Heart left ventricle (tissue), 16 donors: ENCODE measurements around the gene SLC35F3. TPM values are rescaled to one million over a fixed set of nuclear protein-coding genes. Genes with fewer than 3 reads are reported as not detected.

Source experiments
- ATAC-seq, 4 donors: fragments of 200-7000 bp; cut with Tn5 transposase; one replicate each; pipeline ENCODE4 v1.9.1; 2020 to 2022; ENCODE audit warnings: moderate library complexity in 4 of 4, mild to moderate bottlenecking in 3 of 4, moderate number of reproducible peaks in 1 of 4
- DNase-seq, 5 donors: peaks; one replicate each; pipeline ENCODE4 v3.0.0-alpha.2; 2020
- H3K27ac ChIP-seq, 12 donors: fragments of 200-600 bp; sonication (generic) in 4 of 12; one replicate each; pipeline versions ENCODE4 v1.5.0 to v1.8.0; 2016 to 2022; ENCODE audit warnings: mild to moderate bottlenecking in 2 of 12
- H3K27me3 ChIP-seq, 9 donors: fragments of 200-600 bp; sonication (generic) in 2 of 9; one replicate each; pipeline versions ENCODE4 v1.5.1 to v1.8.0; 2016 to 2022; ENCODE audit warnings: mild to moderate bottlenecking in 3 of 9
- H3K36me3 ChIP-seq, 9 donors: fragments of 200-600 bp; sonication (generic) in 2 of 9; one replicate each; pipeline versions ENCODE4 v1.5.0 to v1.8.0; 2018 to 2022; ENCODE audit warnings: mild to moderate bottlenecking in 2 of 9
- H3K4me1 ChIP-seq, 12 donors: fragments of 200-600 bp; sonication (generic) in 4 of 12; one replicate each; pipeline versions ENCODE4 v1.5.0 to v1.8.0; 2016 to 2022; ENCODE audit warnings: mild to moderate bottlenecking in 3 of 12
- H3K4me3 ChIP-seq, 12 donors: fragments of 200-600 bp; sonication (generic) in 4 of 12; one replicate each; pipeline versions ENCODE4 v1.5.0 to v1.8.0; 2017 to 2022; ENCODE audit warnings: mild to moderate bottlenecking in 9 of 12, moderate library complexity in 4 of 12
- H3K9me3 ChIP-seq, 12 donors: fragments of 200-600 bp; sonication (generic) in 4 of 12; one replicate each; pipeline versions ENCODE4 v1.5.0 to v1.8.0; 2016 to 2022; ENCODE audit warnings: mild to moderate bottlenecking in 1 of 12
- CTCF ChIP-seq, 12 donors: fragments of 200-600 bp; sonication (generic) in 4 of 12; IDR thresholded peaks; one replicate each; pipeline versions ENCODE4 v1.5.0 to v1.8.0; 2018 to 2022; ENCODE audit warnings: antibody characterized with exemption in 12 of 12, mild to moderate bottlenecking in 5 of 12
- POLR2A ChIP-seq, 2 donors: fragments of 450-650 bp; IDR thresholded peaks; one replicate each; pipeline ENCODE4 v1.6.1; 2017; ENCODE audit warnings: antibody characterized with exemption in 2 of 2, mild to moderate bottlenecking in 2 of 2, moderate library complexity in 2 of 2
- WGBS, 4 donors: extraction: QIAGEN DNeasy Blood & Tissue Kit in 2 of 4; methylation state at CpG; one replicate each; pipeline versions ENCODE4 v1.1.5 to v1.1.7; 2013 to 2018; 5-methylcytosine and 5-hydroxymethylcytosine counted together
- intact Hi-C, 10 donors: fragments of 100-400 bp; cut with DNase I; formaldehyde crosslinking; loops; one replicate each; pipeline versions ENCODE4 v1.11.1 to v1.14.2; 2022
- polyA plus RNA-seq, 2 donors: library from polyadenylated mRNA; stranded (reverse); fragments of 200-250 nt; gene quantifications; one replicate each; pipeline ENCODE4 v1.2.3, GENCODE V29; 2013
- total RNA-seq, 9 donors: library from RNA; depleted of rRNA in 2 of 9; stranded (reverse); fragments of >200 nt in 2 of 9; fragmentation: NEBNext Ultra II Directional in 3 of 9; extraction: Animal tissue kit (Norgen Biotek cat#: 25700) in 3 of 9; gene quantifications; one replicate each; pipeline versions ENCODE4 v1.1.0 to v1.2.4, GENCODE V29; 2016 to 2023
- donor health status: ischemic (EF 13 %, LVEDD 7.1; RV severe dilation, severe dysfunction).
- donor health status: healthy with polysubstance abuse.
- donor health status: DM: no; HTN: yes; CAD: no.
- donor health status: DM: no; HTN: no; CAD: no.
- donor health status: ischemic (EF 25% LVEDD 6.9; RV normal size, moderate dysfunction).
- donor health status: ischemic (EF 25% LVEDD 5.7; RV mildly dilated, moderate dysfunction).
- donor health status: healthy.
- donor health status: DM: yes; HTN: yes; CAD: no.
- donor health status: ischemic (EF 35%, LVEDD 5.7; RV mildly dilated, moderate dysfunction).
- donor health status: nonischemic (EF 11% LVEDD 7.7; RV severe dilation, severe dysfunction).
- donor health status: DM: yes; HTN: yes; CAD: no.
- donor health status: PGD.
- donor health status: ischemic (EF 29% LVEDD 5.4; RV normal size, mild dysfunction).
- donor health status: nonischemic (EF 23%, LVEDD 6.1; RV moderate dilation, normal function).

The SLC35F3 gene
- total and polyA plus RNA-seq, 11 donors: 0.03 to 0.11 (median 0.11) TPM; not detected in 8

- Histone ChIP-seq H3K4me1 (no peaks in the 10 kb centered on the region), H3K4me3 (no peak overlapping the region), H3K27ac (no peak overlapping the region), H3K9me3 (no peaks in the 10 kb centered on the region), H3K36me3 (no peaks in the 10 kb centered on the region), H3K27me3 (peaks cover 0 to 19% (median 0%) of the 10 kb centered on the region in 9 donors)
- DNase-seq (no peak), ATAC-seq (no peak)
- 64 to 74% (median 68%) methylated on average over 2 of the region's 2 CpGs for WGBS, 4 donors
- TF ChIP-seq POLR2A (IDR thresholded peaks at IDR 0.05) (no peak), CTCF (IDR thresholded peaks at IDR 0.05) (no peak)
- intact Hi-C loops: no loop called here
Observed at GRCh38 chr1:234237393-234237792, 332.9 kb downstream of the SLC35F3 start.

- intact Hi-C loops: no loop called here
- H3K27ac ChIP-seq: no peak overlapping the region
- 60 to 77% (median 67%) methylated on average over 1 of the region's 1 CpG for WGBS, 4 donors
- no peak overlapping the region for H3K4me3 ChIP-seq
- DNase-seq (no peak), ATAC-seq (no peak)
- no peak for TF ChIP-seq CTCF (IDR thresholded peaks at IDR 0.05)
- no peak for TF ChIP-seq POLR2A (IDR thresholded peaks at IDR 0.05)
- H3K27me3 ChIP-seq: peaks cover 0 to 13% (median 0%) of the 10 kb centered on the region in 9 donors
- no peaks in the 10 kb centered on the region for H3K9me3 ChIP-seq
- no peaks in the 10 kb centered on the region for H3K36me3 ChIP-seq
- H3K4me1 ChIP-seq: no peaks in the 10 kb centered on the region
Observed at GRCh38 chr1:234238060-234238459, 333.6 kb downstream of the SLC35F3 start.

GRCh38 chr1:234239515-234239914, 335.0 kb downstream of the SLC35F3 start:
- H3K27ac ChIP-seq: no peak overlapping the region
- intact Hi-C loops: no loop called here
- no peak overlapping the region for H3K4me3 ChIP-seq
- no peaks in the 10 kb centered on the region for H3K9me3 ChIP-seq
- H3K36me3 ChIP-seq: no peaks in the 10 kb centered on the region
- WGBS, 4 donors: 92 to 100% (median 96%) methylated on average over 2 of the region's 2 CpGs
- H3K4me1 ChIP-seq: peaks cover 0 to 5% (median 0%) of the 10 kb centered on the region in 12 donors
- DNase-seq (no peak), ATAC-seq (no peak)
- TF ChIP-seq CTCF (IDR thresholded peaks at IDR 0.05) (no peak), POLR2A (IDR thresholded peaks at IDR 0.05) (no peak)
- H3K27me3 ChIP-seq: peaks cover 0 to 8% (median 0%) of the 10 kb centered on the region in 9 donors

GRCh38 chr1:234239936-234240335, 335.5 kb downstream of the SLC35F3 start:
- 88 to 92% (median 89%) methylated on average over 9 of the region's 9 CpGs for WGBS, 4 donors
- Histone ChIP-seq H3K4me3 (no peak overlapping the region), H3K9me3 (no peaks in the 10 kb centered on the region), H3K36me3 (no peaks in the 10 kb centered on the region), H3K4me1 (peaks cover 0 to 7% (median 0%) of the 10 kb centered on the region in 12 donors), H3K27ac (no peak overlapping the region), H3K27me3 (peaks cover 0 to 8% (median 0%) of the 10 kb centered on the region in 9 donors)
- ATAC-seq (no peak), DNase-seq (no peak)
- intact Hi-C loops: no loop called here
- TF ChIP-seq POLR2A (IDR thresholded peaks at IDR 0.05): no peak
- no peak for TF ChIP-seq CTCF (IDR thresholded peaks at IDR 0.05)
